Upper lobe of left lung (tissue), 6 donors: ENCODE measurements around the gene IGFBP5. TPM values are rescaled to one million over a fixed set of nuclear protein-coding genes. Genes with fewer than 3 reads are reported as not detected.

Source experiments
- ATAC-seq, 2 donors: fragments of 200-7000 bp; cut with Tn5 transposase; one replicate each; pipeline ENCODE4 v1.9.1; 2022; ENCODE audit warnings: mild to moderate bottlenecking in 2 of 2, moderate library complexity in 2 of 2; ENCODE audit not compliant: low FRiP score in 2 of 2
- DNase-seq, 2 donors: peaks; one replicate each; pipeline ENCODE4 v3.0.0-alpha.2; 2019 to 2020
- H3K27ac ChIP-seq, 4 donors: fragments of 200-600 bp; sonication (generic); one replicate each; pipeline ENCODE4 v1.5.1; 2016 to 2019
- H3K27me3 ChIP-seq, 4 donors: fragments of 200-600 bp; sonication (generic); one replicate each; pipeline ENCODE4 v1.5.1; 2017 to 2019
- H3K36me3 ChIP-seq, 4 donors: fragments of 200-600 bp; sonication (generic); one replicate each; pipeline ENCODE4 v1.5.1; 2016 to 2019
- H3K4me1 ChIP-seq, 4 donors: fragments of 200-600 bp; sonication (generic); one replicate each; pipeline ENCODE4 v1.5.1; 2018 to 2019
- H3K4me3 ChIP-seq, 4 donors: fragments of 200-600 bp; sonication (generic); one replicate each; pipeline ENCODE4 v1.5.1; 2017 to 2019; ENCODE audit warnings: mild to moderate bottlenecking in 2 of 4, moderate library complexity in 1 of 4
- H3K9me3 ChIP-seq, 4 donors: fragments of 200-600 bp; sonication (generic); one replicate each; pipeline ENCODE4 v1.5.1; 2018 to 2019
- EP300 ChIP-seq, 4 donors: sonication (generic); formaldehyde crosslinking; IDR thresholded peaks; one replicate each; pipeline ENCODE4 v1.5.1; 2017; ENCODE audit warnings: antibody characterized with exemption in 4 of 4, control low read depth in 2 of 4
- POLR2A ChIP-seq, 4 donors: fragments of 450-650 bp; IDR thresholded peaks; one replicate each; pipeline ENCODE4 v1.5.1; 2016 to 2017; ENCODE audit warnings: antibody characterized with exemption in 4 of 4, mild to moderate bottlenecking in 2 of 4
- POLR2AphosphoS5 ChIP-seq, 2 donors: sonication (generic); formaldehyde crosslinking; IDR thresholded peaks; one replicate each; pipeline ENCODE4 v1.5.1; 2017; ENCODE audit warnings: antibody characterized with exemption in 2 of 2
- WGBS, 2 donors: methylation state at CpG; one replicate each; pipeline ENCODE4 v1.1.5; 2017 to 2018; 5-methylcytosine and 5-hydroxymethylcytosine counted together
- total RNA-seq, 6 donors: library from RNA; depleted of rRNA in 4 of 6; stranded (reverse); fragments of >200 nt in 4 of 6; gene quantifications; one replicate each; pipeline versions ENCODE4 v1.1.0 to v1.2.1, GENCODE V29; 2016 to 2021
- TF ChIP-seq, protein P1 (sequence below), 6 experiments: fragments of 450-650 bp in 4 of 6; fragments of 200-600 bp in 2 of 6; sonication (generic) in 2 of 6; IDR thresholded peaks; one replicate each; pipeline ENCODE4 v1.5.1; 2016 to 2019; ENCODE audit warnings: antibody characterized with exemption in 6 of 6
- donor health status: DM: no; HTN: no; CAD: no; lungs with moderate emphysema.
- donor health status: DM: no; HTN: yes; CAD: no; lungs with severe emphysema.

Gene IGFBP5
- total RNA-seq, 6 donors from 2014 or later = 41.9 to 304 (median 95.5) TPM

DNA sequence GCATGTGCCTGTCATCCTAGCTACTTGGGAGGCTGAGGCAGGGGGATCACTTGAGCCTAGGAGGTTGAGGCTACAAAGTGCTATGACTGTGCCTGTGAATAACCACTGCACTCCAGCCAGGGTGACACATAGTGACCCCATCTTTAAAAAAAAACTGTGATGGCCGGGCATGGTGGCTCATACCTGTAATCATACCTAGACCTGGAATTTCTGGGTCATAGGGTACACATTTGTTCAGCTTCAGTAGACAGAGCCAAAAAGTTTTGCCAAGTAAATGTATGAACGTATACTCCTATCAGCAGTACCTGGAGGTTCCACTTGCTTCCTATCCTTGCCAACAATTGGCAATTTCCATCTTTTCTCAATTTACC lies 68.5 kb downstream of the IGFBP5 start:
- no peak overlapping the region for H3K4me3 ChIP-seq

DNA sequence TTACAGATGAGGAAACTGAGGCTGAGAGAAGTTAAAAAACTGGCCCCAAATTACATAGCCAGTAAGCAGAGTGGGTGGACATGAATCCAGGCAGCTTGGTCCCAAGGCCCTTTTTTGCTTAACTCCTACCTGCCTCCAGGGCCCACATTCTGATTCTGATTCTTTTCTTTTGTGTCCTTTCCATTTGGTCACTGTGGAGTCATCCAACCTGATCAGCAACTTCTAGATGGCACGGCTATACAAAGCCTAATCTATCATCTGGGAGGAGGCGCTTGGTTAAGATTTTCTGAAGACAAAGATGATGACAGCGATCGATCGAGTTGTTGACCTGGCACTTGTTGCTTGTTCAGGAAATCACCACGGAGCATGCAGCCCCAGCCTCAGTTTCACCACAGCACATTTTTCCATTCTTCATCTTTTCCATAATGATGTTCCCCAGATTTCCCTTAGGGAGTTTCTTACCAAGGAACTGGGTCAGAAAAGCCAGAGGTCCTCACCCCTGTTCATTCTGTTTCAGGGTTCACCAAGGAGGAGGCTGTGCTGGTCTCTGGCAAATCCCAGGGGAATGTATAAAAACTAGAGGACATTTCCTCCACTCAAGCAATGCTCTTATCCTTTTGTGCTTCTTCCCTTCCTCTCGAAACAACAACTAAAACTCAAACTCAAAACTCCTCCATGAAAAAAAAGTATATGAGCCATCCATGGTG lies 69.0 kb downstream of the IGFBP5 start:
- no peak overlapping the region for H3K27ac ChIP-seq
- TF ChIP-seq POLR2AphosphoS5 (IDR thresholded peaks at IDR 0.05) (no peak), POLR2A (IDR thresholded peaks at IDR 0.05) (no peak), EP300 (IDR thresholded peaks at IDR 0.05) (no peak)
- TF ChIP-seq, protein P1, sequence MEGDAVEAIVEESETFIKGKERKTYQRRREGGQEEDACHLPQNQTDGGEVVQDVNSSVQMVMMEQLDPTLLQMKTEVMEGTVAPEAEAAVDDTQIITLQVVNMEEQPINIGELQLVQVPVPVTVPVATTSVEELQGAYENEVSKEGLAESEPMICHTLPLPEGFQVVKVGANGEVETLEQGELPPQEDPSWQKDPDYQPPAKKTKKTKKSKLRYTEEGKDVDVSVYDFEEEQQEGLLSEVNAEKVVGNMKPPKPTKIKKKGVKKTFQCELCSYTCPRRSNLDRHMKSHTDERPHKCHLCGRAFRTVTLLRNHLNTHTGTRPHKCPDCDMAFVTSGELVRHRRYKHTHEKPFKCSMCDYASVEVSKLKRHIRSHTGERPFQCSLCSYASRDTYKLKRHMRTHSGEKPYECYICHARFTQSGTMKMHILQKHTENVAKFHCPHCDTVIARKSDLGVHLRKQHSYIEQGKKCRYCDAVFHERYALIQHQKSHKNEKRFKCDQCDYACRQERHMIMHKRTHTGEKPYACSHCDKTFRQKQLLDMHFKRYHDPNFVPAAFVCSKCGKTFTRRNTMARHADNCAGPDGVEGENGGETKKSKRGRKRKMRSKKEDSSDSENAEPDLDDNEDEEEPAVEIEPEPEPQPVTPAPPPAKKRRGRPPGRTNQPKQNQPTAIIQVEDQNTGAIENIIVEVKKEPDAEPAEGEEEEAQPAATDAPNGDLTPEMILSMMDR (IDR thresholded peaks at IDR 0.05) = no peak
- no peaks in the 10 kb centered on the region for H3K36me3 ChIP-seq
- H3K4me1 ChIP-seq = no peaks in the 10 kb centered on the region
- H3K27me3 ChIP-seq = no peaks in the 10 kb centered on the region
- no peaks in the 10 kb centered on the region for H3K9me3 ChIP-seq
- 78 to 88% methylated on average over 7 of the region's 7 CpGs for WGBS, 2 donors
- ATAC-seq (no peak), DNase-seq (no peak)
- H3K4me3 ChIP-seq = no peak overlapping the region

More for the DNA sequence above, 68.5 kb downstream of the IGFBP5 start:
- Histone ChIP-seq H3K36me3 (no peaks in the 10 kb centered on the region), H3K4me1 (no peaks in the 10 kb centered on the region), H3K27me3 (no peaks in the 10 kb centered on the region), H3K27ac (no peak overlapping the region), H3K9me3 (no peaks in the 10 kb centered on the region)
- TF ChIP-seq POLR2A (IDR thresholded peaks at IDR 0.05) (no peak), POLR2AphosphoS5 (IDR thresholded peaks at IDR 0.05) (no peak), EP300 (IDR thresholded peaks at IDR 0.05) (no peak)
- TF ChIP-seq, protein P1 (IDR thresholded peaks at IDR 0.05) = no peak
- WGBS, 2 donors = 82 to 88% methylated on average over 2 of the region's 2 CpGs
- no peak for ATAC-seq
- DNase-seq = no peak

DNA sequence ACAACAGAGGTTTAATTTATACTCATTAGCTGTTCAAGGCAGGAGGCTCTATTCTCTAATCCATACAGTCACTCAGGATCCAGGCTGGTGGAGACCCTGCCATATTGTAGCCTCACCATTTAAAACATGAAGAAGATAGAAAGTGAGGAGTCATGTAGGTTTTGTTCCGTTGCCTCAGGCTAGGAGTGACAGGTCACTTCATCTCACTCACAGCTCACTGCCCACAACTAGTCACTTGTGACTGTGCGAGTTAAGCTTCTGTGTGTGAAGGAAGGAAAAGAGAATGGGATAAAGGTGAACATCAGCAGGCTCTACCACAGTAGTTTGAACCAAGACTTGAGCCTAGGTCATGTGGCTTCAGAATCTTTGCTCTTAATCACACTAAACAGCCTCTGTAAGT lies 71.1 kb downstream of the IGFBP5 start:
- no peaks in the 10 kb centered on the region for H3K36me3 ChIP-seq
- H3K27me3 ChIP-seq = no peaks in the 10 kb centered on the region
- H3K4me1 ChIP-seq = no peaks in the 10 kb centered on the region
- ATAC-seq = no peak
- no peak overlapping the region for H3K4me3 ChIP-seq
- DNase-seq = no peak
- no peaks in the 10 kb centered on the region for H3K9me3 ChIP-seq
- H3K27ac ChIP-seq = no peak overlapping the region
- WGBS, 2 donors = 82 to 89% methylated on average over 2 of the region's 2 CpGs
- TF ChIP-seq EP300 (IDR thresholded peaks at IDR 0.05) (no peak), POLR2A (IDR thresholded peaks at IDR 0.05) (no peak), POLR2AphosphoS5 (IDR thresholded peaks at IDR 0.05) (no peak)
- TF ChIP-seq, protein P1 (IDR thresholded peaks at IDR 0.05) = no peak

DNA sequence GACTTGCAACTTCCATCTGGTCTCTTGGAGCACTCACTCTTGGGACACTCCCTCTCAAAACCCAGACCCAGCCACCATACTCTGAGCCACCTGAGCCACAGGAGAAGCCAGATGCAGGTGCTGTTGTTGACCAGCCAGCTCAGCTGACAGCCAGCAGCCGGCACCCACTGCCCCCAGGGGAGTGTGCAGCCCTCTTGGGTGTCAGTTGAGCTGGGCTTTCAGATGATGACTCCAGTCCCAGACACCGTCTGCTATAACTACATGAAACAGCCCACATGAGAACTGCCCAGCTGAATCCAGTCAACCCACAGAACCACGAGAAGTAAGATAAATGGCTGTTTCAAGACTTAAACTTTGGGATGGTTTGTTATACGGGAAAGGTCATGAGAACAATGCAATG lies 72.8 kb downstream of the IGFBP5 start:
- Histone ChIP-seq H3K4me3 (no peak overlapping the region), H3K4me1 (no peaks in the 10 kb centered on the region), H3K27ac (no peak overlapping the region), H3K9me3 (no peaks in the 10 kb centered on the region), H3K36me3 (no peaks in the 10 kb centered on the region), H3K27me3 (no peaks in the 10 kb centered on the region)
- ATAC-seq (no peak), DNase-seq (peak in 1 of 2 donors; percentile 38)
- WGBS, 2 donors = 82 to 100% methylated on average over 3 to 4 of the region's 4 CpGs
- TF ChIP-seq, protein P1 (IDR thresholded peaks at IDR 0.05) = no peak
- TF ChIP-seq POLR2AphosphoS5 (IDR thresholded peaks at IDR 0.05) (no peak), POLR2A (IDR thresholded peaks at IDR 0.05) (no peak), EP300 (IDR thresholded peaks at IDR 0.05) (no peak)

Other genes with a start within 250 kb of the IGFBP5 start
- gene RPL37A, start 196.7 kb downstream of the IGFBP5 start, total RNA-seq = 1,000 to 10,000 TPM in 4 of 6 donors, 100 to 1,000 TPM in 2; 694 to 2,232 (median 1,163) TPM
- gene IGFBP2, start 62.1 kb downstream of the IGFBP5 start, total RNA-seq = 10 to 100 TPM; 16.8 to 82.8 (median 41.9) TPM
- not detected for gene TNP1, start 164.5 kb upstream of the IGFBP5 start, total RNA-seq